Activated CD4-positive, alpha-beta T cell treated with anti-CD3 and anti-CD28 coated beads for 24 hours (primary cell): ENCODE results near the gene ANKRD37.

ENCODE experiments used
- DNase-seq, 2 donors: peaks; one replicate each; pipeline ENCODE4 v3.0.0-alpha.2; 2020; ENCODE audit warnings: low read depth in 2 of 2

Gene ANKRD37

GRCh38 chr4:185421366-185422124 lies 24.9 kb downstream of the ANKRD37 start:
- DNase-seq, result no peak

GRCh38 chr4:185424905-185425646 lies 28.4 kb downstream of the ANKRD37 start:
- no peak for DNase-seq

- DNase-seq, result peak; percentile 72 to 80
Measured at GRCh38 chr4:185425647-185426352, 29.2 kb downstream of the ANKRD37 start, which contains the start of gene UFSP2. TSS of gene UFSP2 (minus strand) at chr4:185425964. CDS start at chr4:185425868, 96 bp downstream.

GRCh38 chr4:185426960-185427688 lies 30.5 kb downstream of the ANKRD37 start:
- no peak for DNase-seq

GRCh38 chr4:185429660-185430059 lies 33.0 kb downstream of the ANKRD37 start:
- DNase-seq, result no peak

- DNase-seq, result no peak
Measured at GRCh38 chr4:185435466-185435865, 38.8 kb downstream of the ANKRD37 start.

GRCh38 chr4:185437809-185438208 lies 41.2 kb downstream of the ANKRD37 start:
- no peak for DNase-seq

GRCh38 chr4:185441479-185441878 lies 44.8 kb downstream of the ANKRD37 start:
- no peak for DNase-seq

GRCh38 chr4:185445209-185445608 lies 48.6 kb downstream of the ANKRD37 start:
- no peak for DNase-seq
